Ishikawa (cell line): ENCODE data around the gene PRRT4.
A peak's percentile ranks its signal among the peaks of the same experiment; 100 is the strongest.

Source experiments
- CEBPB ChIP-seq: IDR thresholded peaks from 2 replicates; pipeline ENCODE4 v1.6.1; 2012
- CREB1 ChIP-seq: IDR thresholded peaks from 2 replicates; pipeline ENCODE4 v1.6.1; 2012; ENCODE audit warnings: low read depth
- EGR1 ChIP-seq: IDR thresholded peaks from 2 replicates; pipeline ENCODE4 v1.6.1; 2012
- EP300 ChIP-seq: IDR thresholded peaks from 2 replicates; pipeline ENCODE4 v1.6.1; 2012; ENCODE audit warnings: borderline replicate concordance
- FOXM1 ChIP-seq: IDR thresholded peaks from 2 replicates; pipeline ENCODE4 v1.6.1; 2012; ENCODE audit warnings: low read depth, borderline replicate concordance
- MAX ChIP-seq: IDR thresholded peaks from 2 replicates; pipeline ENCODE4 v1.6.1; 2012
- NFIC ChIP-seq: IDR thresholded peaks from 2 replicates; pipeline ENCODE4 v1.6.1; 2012
- RAD21 ChIP-seq: IDR thresholded peaks from 2 replicates; pipeline ENCODE4 v1.6.1; 2012; ENCODE audit warnings: low read depth
- REST ChIP-seq: IDR thresholded peaks from 2 replicates; pipeline ENCODE4 v1.6.1; 2012; ENCODE audit warnings: low read depth, mild to moderate bottlenecking
- TAF1 ChIP-seq: IDR thresholded peaks from 2 replicates; pipeline ENCODE4 v1.6.1; 2012; ENCODE audit warnings: low read depth, mild to moderate bottlenecking
- TCF12 ChIP-seq: IDR thresholded peaks from 2 replicates; pipeline ENCODE4 v1.6.1; 2012; ENCODE audit warnings: low read depth
- TEAD4 ChIP-seq: IDR thresholded peaks from 2 replicates; pipeline ENCODE4 v1.6.1; 2012
- YY1 ChIP-seq: IDR thresholded peaks from 2 replicates; pipeline ENCODE4 v1.6.1; 2012; ENCODE audit warnings: low read depth
- ZBTB7A ChIP-seq: IDR thresholded peaks from 2 replicates; pipeline ENCODE4 v1.6.1; 2012; ENCODE audit warnings: low read depth
- TF ChIP-seq, protein P1 (sequence below): IDR thresholded peaks from 2 replicates; pipeline ENCODE4 v1.6.1; 2012

The PRRT4 gene

DNA sequence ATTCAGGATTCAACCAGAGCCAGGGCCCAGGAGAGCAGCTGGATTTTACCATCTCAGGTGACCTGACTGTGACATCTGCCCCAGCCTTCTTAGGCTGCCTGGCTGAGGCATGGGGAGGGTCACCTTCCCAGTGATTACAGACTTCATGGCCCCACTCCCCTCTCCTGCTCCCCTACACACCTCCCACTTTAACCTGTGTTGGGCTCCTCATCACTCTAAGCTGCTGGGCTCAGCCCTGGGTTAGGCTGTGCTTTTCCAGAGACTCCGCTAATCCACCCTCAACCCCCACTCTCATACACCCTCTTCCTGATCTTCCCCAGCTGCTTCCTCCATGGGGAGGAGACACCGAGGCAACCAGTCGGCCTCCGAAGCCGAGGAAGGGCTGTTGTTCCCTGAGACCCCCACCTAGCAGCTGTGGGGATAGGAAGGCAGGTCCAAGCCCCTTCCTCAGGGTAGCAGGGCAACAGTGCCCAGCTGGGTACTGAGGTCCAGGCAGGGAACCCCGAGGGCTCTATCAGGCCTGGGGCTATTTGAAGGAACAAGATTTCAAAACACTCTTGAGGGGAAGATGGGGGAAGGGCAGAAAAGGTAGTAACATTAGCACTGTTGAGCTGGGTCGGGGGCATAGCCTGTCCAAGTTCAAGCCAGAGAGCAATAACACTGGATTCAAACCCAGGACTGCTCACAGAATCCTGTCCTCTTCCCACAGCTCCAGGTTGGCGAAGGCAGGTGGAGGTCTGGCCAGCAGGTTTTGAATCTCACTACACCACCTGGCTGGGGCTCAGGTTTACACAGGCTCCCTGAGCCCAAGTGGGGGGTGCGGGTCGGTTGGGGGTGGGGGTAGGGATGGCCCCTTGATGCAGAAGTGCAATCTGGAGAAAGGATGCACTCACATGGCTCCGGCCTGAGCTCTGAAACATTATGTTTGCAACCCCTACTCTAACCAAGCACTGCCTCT lies 46.5 kb upstream of the PRRT4 start:
- no peak for TF ChIP-seq MAX
- no peak for TF ChIP-seq TCF12
- no peak for TF ChIP-seq EGR1
- TF ChIP-seq EP300 = no peak
- no peak for TF ChIP-seq CREB1
- no peak for TF ChIP-seq NFIC
- no peak for TF ChIP-seq ZBTB7A
- TF ChIP-seq YY1 = no peak
- TF ChIP-seq REST = no peak

- TF ChIP-seq EP300 (no peak), EGR1 (no peak), TEAD4 (no peak), TCF12 (no peak), MAX (no peak), CREB1 (no peak), NFIC (no peak), YY1 (no peak), TAF1 (no peak), FOXM1 (no peak)
These were observed 45.7 kb upstream of the PRRT4 start for GRCh38 chr7:128407233-128407589.

GRCh38 chr7:128406314-128407232 lies 45.1 kb upstream of the PRRT4 start:
- no peak for TF ChIP-seq ZBTB7A
- no peak for TF ChIP-seq MAX
- TF ChIP-seq FOXM1 = no peak
- TF ChIP-seq, protein P1, sequence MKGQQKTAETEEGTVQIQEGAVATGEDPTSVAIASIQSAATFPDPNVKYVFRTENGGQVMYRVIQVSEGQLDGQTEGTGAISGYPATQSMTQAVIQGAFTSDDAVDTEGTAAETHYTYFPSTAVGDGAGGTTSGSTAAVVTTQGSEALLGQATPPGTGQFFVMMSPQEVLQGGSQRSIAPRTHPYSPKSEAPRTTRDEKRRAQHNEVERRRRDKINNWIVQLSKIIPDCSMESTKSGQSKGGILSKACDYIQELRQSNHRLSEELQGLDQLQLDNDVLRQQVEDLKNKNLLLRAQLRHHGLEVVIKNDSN = no peak
- TF ChIP-seq TCF12 = no peak
- no peak for TF ChIP-seq TEAD4
- TF ChIP-seq YY1 = no peak
- no peak for TF ChIP-seq NFIC

DNA sequence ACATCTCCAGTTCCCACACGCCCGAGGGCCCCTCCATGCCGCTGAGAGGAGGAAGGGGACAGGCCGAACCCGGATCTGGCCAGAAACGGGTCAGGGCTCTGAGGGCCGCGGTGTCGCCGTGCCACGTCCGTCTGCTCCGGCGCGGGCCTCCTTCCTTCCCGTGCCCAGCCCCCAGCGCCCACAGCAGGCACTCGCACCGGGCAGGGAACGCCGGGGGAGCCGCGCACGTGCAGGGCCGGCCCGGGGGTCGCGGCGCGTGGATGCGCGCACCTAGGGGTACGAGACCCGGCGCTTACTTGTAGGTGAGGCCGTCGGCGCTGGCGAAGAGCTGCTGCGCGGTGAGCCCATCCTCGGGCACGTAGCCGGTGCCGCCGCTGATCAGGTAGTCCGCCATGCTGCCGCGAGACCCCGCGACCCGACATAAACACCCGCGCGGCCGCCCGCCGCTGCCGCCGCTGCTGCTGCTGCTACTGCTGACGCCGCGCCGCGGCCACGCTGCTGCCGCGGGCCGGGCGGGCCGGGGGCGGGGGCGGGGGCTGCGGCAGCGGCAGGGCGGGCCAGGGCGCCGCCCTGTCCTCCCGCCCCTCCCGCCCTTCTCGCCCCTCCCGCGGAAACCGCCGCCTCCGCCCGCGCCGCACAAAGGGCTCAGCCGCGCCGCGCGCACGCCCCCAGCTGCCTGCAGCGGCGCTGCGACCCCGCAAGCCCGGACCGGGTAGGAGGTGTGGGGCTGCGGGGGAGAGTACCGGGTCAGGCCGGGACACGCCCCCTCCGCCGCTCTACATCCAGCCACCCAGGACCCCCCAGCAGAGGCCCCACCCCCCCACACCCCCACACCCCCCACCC lies 44.2 kb upstream of the PRRT4 start:
- TF ChIP-seq RAD21 = no peak
- peak; percentile 42; the same call in 1 of the 2 replicates for TF ChIP-seq ZBTB7A
- TF ChIP-seq EGR1 = peak; percentile 52; the same call in 1 of the 2 replicates
- TF ChIP-seq, protein P1 = no peak
- no peak for TF ChIP-seq NFIC
- TF ChIP-seq CREB1 = no peak
- TF ChIP-seq YY1 = peak; percentile 63
- TF ChIP-seq TEAD4 = no peak
- no peak for TF ChIP-seq FOXM1
- TF ChIP-seq MAX = no peak; the same call in 1 of the 2 replicates
- no peak for TF ChIP-seq CEBPB

- TF ChIP-seq REST = no peak
- no peak for TF ChIP-seq NFIC
- TF ChIP-seq EGR1 = no peak
- no peak; the same call in 1 of the 2 replicates for TF ChIP-seq ZBTB7A
- no peak for TF ChIP-seq EP300
- no peak for TF ChIP-seq CREB1
- no peak for TF ChIP-seq MAX
- no peak for TF ChIP-seq YY1
- TF ChIP-seq TAF1 = no peak
- TF ChIP-seq CEBPB = no peak
- TF ChIP-seq, protein P1 = no peak
- TF ChIP-seq TEAD4 = no peak
- no peak for TF ChIP-seq TCF12
- no peak for TF ChIP-seq RAD21
- TF ChIP-seq FOXM1 = no peak
These were observed 43.5 kb upstream of the PRRT4 start for GRCh38 chr7:128404886-128405470.
